ENCODE results near the gene MICU1.

The MICU1 gene

DNA sequence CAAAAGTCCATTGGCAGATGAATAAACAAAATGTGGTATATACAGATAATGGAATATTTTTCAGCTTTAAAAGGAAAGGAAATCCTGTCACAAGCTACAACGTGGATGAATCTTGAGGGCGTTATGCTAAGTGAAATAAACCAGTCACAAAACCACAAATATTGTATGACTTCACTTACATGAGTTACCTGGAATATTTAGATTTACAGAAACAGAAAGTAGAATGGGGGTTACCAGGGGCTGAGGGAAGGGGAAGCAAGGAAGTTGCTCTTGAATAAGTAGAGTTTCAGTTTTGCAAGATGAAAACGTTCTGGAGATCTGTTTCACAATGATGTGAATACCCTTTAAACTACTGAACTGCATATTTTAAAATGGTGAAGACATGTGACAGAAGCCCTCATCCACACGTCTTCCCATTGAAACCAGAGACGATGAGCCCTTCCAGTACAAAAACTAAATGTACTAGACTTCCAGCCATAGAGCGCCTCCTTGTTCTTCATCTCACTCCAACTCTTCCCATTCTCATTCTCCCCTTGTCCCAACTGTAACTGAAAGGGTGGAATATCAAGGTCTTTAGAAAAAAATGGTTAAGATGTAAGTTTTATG, 62.4 kb downstream of the MICU1 start:
- Histone ChIP-seq H3K27ac (no peak overlapping the region), H3K4me1 (no peaks in the 10 kb centered on the region), H3K4me3 (ENCODE audit: low read depth, low read length) (no peak overlapping the region), H3K9ac (no peak overlapping the region), H3K9me3 (ENCODE audit: control insufficient read depth, low read length) (no peaks in the 10 kb centered on the region), H2AFZ (no peak overlapping the region), H3K79me2 (no peaks in the 10 kb centered on the region), H3K4me2 (ENCODE audit: low read length) (no peak overlapping the region), H3K27me3 (ENCODE audit: control insufficient read depth, insufficient read depth, low read length) (no peaks in the 10 kb centered on the region), H3K36me3 (ENCODE audit: control insufficient read depth, insufficient read depth, low read length) (no peaks in the 10 kb centered on the region)
- TF ChIP-seq, protein P1, sequence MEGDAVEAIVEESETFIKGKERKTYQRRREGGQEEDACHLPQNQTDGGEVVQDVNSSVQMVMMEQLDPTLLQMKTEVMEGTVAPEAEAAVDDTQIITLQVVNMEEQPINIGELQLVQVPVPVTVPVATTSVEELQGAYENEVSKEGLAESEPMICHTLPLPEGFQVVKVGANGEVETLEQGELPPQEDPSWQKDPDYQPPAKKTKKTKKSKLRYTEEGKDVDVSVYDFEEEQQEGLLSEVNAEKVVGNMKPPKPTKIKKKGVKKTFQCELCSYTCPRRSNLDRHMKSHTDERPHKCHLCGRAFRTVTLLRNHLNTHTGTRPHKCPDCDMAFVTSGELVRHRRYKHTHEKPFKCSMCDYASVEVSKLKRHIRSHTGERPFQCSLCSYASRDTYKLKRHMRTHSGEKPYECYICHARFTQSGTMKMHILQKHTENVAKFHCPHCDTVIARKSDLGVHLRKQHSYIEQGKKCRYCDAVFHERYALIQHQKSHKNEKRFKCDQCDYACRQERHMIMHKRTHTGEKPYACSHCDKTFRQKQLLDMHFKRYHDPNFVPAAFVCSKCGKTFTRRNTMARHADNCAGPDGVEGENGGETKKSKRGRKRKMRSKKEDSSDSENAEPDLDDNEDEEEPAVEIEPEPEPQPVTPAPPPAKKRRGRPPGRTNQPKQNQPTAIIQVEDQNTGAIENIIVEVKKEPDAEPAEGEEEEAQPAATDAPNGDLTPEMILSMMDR (IDR thresholded peaks at IDR 0.05): no peak

DNA sequence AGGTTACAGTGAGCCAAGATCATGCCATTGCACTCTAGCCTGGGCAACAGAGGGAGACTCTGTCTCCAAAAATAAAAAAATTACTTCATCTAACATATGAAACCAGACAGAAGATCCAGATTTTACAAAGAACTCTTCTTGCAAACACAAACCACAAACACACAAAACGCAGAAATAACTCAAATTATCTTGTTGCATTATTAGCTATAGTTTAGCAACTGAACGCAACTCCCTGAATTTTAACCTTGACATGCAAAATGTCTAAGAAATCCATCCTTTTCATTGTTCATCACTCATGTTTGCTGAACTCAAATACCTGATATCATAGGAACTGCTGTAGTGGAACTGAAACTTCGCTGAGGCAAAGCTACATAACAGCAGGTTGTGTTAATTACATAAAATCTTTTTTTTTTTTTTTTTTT, 64.1 kb downstream of the MICU1 start:
- Histone ChIP-seq H3K27me3 (ENCODE audit: control insufficient read depth, insufficient read depth, low read length) (no peaks in the 10 kb centered on the region), H3K36me3 (ENCODE audit: control insufficient read depth, insufficient read depth, low read length) (no peaks in the 10 kb centered on the region), H3K4me2 (ENCODE audit: low read length) (no peak overlapping the region), H3K9ac (no peak overlapping the region), H3K27ac (no peak overlapping the region), H3K79me2 (no peaks in the 10 kb centered on the region), H3K9me3 (ENCODE audit: control insufficient read depth, low read length) (no peaks in the 10 kb centered on the region), H3K4me1 (no peaks in the 10 kb centered on the region), H3K4me3 (ENCODE audit: low read depth, low read length) (no peak overlapping the region), H2AFZ (no peak overlapping the region)
- TF ChIP-seq, protein P1 (IDR thresholded peaks at IDR 0.05): no peak

DNA sequence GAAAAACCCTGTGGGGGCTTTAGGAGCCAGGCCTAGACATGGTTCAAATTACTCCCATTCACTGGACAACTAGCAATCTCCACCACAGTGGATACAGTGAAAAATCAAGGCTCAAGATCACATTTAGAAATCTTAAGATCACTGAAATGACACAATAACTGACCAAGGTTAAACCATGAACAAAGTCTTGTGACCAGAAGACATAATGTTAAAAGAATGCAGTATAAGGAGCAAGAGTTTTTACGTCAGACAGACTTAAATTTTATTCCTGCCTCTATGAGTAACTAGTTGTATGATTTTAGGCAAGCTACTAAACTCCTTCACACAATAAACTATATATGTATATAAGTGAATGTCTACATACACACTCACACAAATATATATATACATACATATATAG, 68.5 kb downstream of the MICU1 start:
- TF ChIP-seq, protein P1 (IDR thresholded peaks at IDR 0.05): no peak
- Histone ChIP-seq H3K36me3 (ENCODE audit: control insufficient read depth, insufficient read depth, low read length) (no peaks in the 10 kb centered on the region), H3K79me2 (no peaks in the 10 kb centered on the region), H3K4me1 (no peaks in the 10 kb centered on the region), H2AFZ (no peak overlapping the region), H3K9me3 (ENCODE audit: control insufficient read depth, low read length) (no peaks in the 10 kb centered on the region), H3K27me3 (ENCODE audit: control insufficient read depth, insufficient read depth, low read length) (no peaks in the 10 kb centered on the region), H3K4me2 (ENCODE audit: low read length) (no peak overlapping the region), H3K27ac (no peak overlapping the region), H3K4me3 (ENCODE audit: low read depth, low read length) (no peak overlapping the region), H3K9ac (no peak overlapping the region)

DNA sequence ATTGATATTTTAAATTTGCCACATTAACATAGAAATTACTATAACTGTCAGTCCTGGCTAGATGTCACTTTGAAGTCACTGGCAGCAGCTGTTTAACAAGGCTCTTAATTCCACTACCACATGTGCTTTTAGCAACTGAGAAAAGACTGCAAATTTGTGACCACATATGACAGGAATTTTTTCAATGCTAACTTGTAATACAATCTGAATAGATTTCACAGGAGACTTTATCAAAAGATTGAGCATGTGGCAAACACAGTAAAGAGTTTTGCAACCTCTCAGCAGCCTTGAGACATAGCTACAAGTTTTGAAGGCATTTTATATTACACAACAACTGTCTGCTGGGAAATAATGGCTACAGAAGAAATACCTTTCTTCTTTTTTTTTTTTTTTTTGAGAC, 73.0 kb downstream of the MICU1 start:
- H3K9me3 ChIP-seq (ENCODE audit: control insufficient read depth, low read length): no peaks in the 10 kb centered on the region
- TF ChIP-seq, protein P1 (IDR thresholded peaks at IDR 0.05): no peak
- no peak overlapping the region for H3K27ac ChIP-seq
- H2AFZ ChIP-seq: no peak overlapping the region
- H3K4me2 ChIP-seq (ENCODE audit: low read length): no peak overlapping the region
- H3K36me3 ChIP-seq (ENCODE audit: control insufficient read depth, insufficient read depth, low read length): no peaks in the 10 kb centered on the region
- no peak overlapping the region for H3K9ac ChIP-seq
- no peaks in the 10 kb centered on the region for H3K27me3 ChIP-seq (ENCODE audit: control insufficient read depth, insufficient read depth, low read length)
- H3K79me2 ChIP-seq: no peaks in the 10 kb centered on the region
- H3K4me3 ChIP-seq (ENCODE audit: low read depth, low read length): no peak overlapping the region
- H3K4me1 ChIP-seq: no peaks in the 10 kb centered on the region

DNA sequence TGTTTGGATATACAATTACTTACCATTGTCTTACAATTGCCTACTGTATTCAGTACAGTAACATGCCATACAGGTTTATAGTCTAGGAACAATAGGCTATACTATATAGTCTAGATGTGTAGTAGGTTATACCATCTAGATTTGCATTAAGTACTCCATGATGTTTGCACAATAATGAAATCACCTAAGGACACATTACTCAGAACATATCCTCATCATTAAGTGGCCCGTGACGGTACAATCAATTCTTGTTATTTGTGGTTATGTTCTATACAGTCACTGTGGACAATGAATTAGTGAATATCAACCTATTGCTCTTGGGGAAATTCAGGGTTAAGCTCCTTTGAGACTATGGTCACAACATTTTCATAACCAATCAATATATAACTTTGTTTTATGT, 75.6 kb downstream of the MICU1 start:
- H3K4me3 ChIP-seq (ENCODE audit: low read depth, low read length): no peak overlapping the region
- no peaks in the 10 kb centered on the region for H3K36me3 ChIP-seq (ENCODE audit: control insufficient read depth, insufficient read depth, low read length)
- no peak overlapping the region for H3K4me2 ChIP-seq (ENCODE audit: low read length)
- H3K4me1 ChIP-seq: no peaks in the 10 kb centered on the region
- no peaks in the 10 kb centered on the region for H3K79me2 ChIP-seq
- H3K27me3 ChIP-seq (ENCODE audit: control insufficient read depth, insufficient read depth, low read length): no peaks in the 10 kb centered on the region
- H2AFZ ChIP-seq: no peak overlapping the region
- H3K27ac ChIP-seq: no peak overlapping the region
- H3K9ac ChIP-seq: no peak overlapping the region
- TF ChIP-seq, protein P1 (IDR thresholded peaks at IDR 0.05): no peak
- no peaks in the 10 kb centered on the region for H3K9me3 ChIP-seq (ENCODE audit: control insufficient read depth, low read length)

All from parathyroid adenoma (tissue), 2 donors.